Loucy (cell line): ENCODE measurements around the gene PSME2.

Experiments
- H2AFZ ChIP-seq: fragments of 200-600 bp; sonication (generic); 2 replicates; pipeline ENCODE4 v1.6.0; 2016; ENCODE audit warnings: antibody characterized with exemption, mild to moderate bottlenecking, low read length, moderate library complexity
- H3F3A ChIP-seq: fragments of 200-600 bp; 2 replicates; pipeline ENCODE4 v1.6.0; 2016; ENCODE audit warnings: antibody characterized with exemption, low read depth, mild to moderate bottlenecking
- H3K27me3 ChIP-seq: fragments of 200-600 bp; sonication (generic); 2 replicates; pipeline ENCODE4 v1.6.1; 2014; ENCODE audit warnings: low read length, mild to moderate bottlenecking; ENCODE audit not compliant: insufficient read depth, poor library complexity, severe bottlenecking
- H3K36me3 ChIP-seq: fragments of 200-600 bp; sonication (generic); 2 replicates; pipeline ENCODE4 v1.6.1; 2016; ENCODE audit warnings: low read length; ENCODE audit not compliant: insufficient read depth
- H3K4me1 ChIP-seq: fragments of 200-600 bp; sonication (generic); 2 replicates; pipeline ENCODE4 v1.5.1; 2014; ENCODE audit warnings: low read length, mild to moderate bottlenecking; ENCODE audit not compliant: insufficient read depth, poor library complexity, severe bottlenecking
- H3K4me2 ChIP-seq: fragments of 200-600 bp; sonication (generic); 2 replicates; pipeline ENCODE4 v1.6.0; 2014; ENCODE audit warnings: antibody characterized with exemption, low read length, low read depth, mild to moderate bottlenecking; ENCODE audit not compliant: poor library complexity, severe bottlenecking
- H3K4me3 ChIP-seq: fragments of 200-600 bp; sonication (generic); 2 replicates; pipeline ENCODE4 v1.5.1; 2014; ENCODE audit warnings: low read length, mild to moderate bottlenecking, mixed read lengths; ENCODE audit not compliant: poor library complexity, severe bottlenecking
- H3K79me2 ChIP-seq: fragments of 200-600 bp; sonication (generic); 2 replicates; pipeline ENCODE4 v1.6.1; 2014; ENCODE audit warnings: low read length; ENCODE audit not compliant: insufficient read depth
- H3K9ac ChIP-seq: fragments of 200-600 bp; sonication (generic); 2 replicates; pipeline ENCODE4 v1.6.0; 2014; ENCODE audit warnings: mild to moderate bottlenecking, low read depth, low read length, moderate library complexity; ENCODE audit not compliant: poor library complexity, severe bottlenecking
- H3K9me2 ChIP-seq: fragments of 200-600 bp; sonication (generic); replicated peaks from 2 replicates; pipeline ENCODE4 v1.6.1; 2016; ENCODE audit warnings: low read depth, low read length, mixed read lengths
- H3K9me3 ChIP-seq: fragments of 200-600 bp; sonication (generic); 2 replicates; pipeline ENCODE4 v1.6.1; 2014; ENCODE audit warnings: mild to moderate bottlenecking, antibody characterized with exemption, low read length, low read depth; ENCODE audit not compliant: insufficient read depth
- H4K20me1 ChIP-seq: fragments of 200-600 bp; sonication (generic); 2 replicates; pipeline ENCODE4 v1.6.0; 2014; ENCODE audit warnings: antibody characterized with exemption, low read length, mild to moderate bottlenecking; ENCODE audit not compliant: insufficient read depth, poor library complexity, severe bottlenecking
- EZH2phosphoT487 ChIP-seq: fragments of 200-600 bp; IDR thresholded peaks from 2 replicates; pipeline ENCODE4 v1.6.1; 2018; ENCODE audit warnings: antibody characterized with exemption, mild to moderate bottlenecking, moderate library complexity, borderline replicate concordance
- TF ChIP-seq, protein P1 (sequence below): fragments of 200-600 bp; sonication (generic); conservative IDR thresholded peaks from 2 replicates; pipeline ENCODE4 v1.5.1; 2014; ENCODE audit warnings: mild to moderate bottlenecking, antibody characterized with exemption, low read length

PSME2 gene

DNA sequence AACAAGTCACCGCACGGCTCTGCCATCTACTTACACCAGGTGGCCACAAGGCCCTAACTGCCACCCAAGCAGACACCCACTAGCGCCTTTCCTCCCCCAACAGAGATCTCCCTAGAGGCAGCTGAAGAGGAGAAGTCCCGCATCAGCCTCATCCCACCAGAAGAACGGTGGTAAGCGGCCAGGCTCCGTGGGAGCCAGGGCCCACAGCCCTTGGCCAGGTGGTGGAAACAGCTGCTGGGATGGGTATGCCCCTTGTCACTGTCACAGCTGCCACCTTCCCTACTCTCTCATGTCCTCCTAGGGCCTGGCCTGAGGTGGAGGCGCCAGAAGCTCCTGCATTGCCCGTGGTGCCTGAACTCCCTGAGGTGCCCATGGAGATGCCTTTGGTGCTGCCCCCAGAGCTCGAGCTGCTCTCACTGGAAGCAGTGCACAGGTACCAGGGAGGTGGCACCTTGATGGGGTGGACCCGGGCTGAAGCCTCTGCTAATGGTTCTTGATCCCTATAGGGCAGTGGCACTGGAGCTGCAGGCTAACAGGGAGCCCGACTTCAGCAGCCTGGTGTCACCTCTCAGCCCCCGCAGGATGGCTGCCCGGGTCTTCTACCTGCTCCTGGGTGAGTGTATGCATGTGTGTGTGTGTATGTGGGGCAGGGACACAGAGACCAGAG is 33.0 kb upstream of the PSME2 start:
- no peak for TF ChIP-seq EZH2phosphoT487
- TF ChIP-seq, protein P1, sequence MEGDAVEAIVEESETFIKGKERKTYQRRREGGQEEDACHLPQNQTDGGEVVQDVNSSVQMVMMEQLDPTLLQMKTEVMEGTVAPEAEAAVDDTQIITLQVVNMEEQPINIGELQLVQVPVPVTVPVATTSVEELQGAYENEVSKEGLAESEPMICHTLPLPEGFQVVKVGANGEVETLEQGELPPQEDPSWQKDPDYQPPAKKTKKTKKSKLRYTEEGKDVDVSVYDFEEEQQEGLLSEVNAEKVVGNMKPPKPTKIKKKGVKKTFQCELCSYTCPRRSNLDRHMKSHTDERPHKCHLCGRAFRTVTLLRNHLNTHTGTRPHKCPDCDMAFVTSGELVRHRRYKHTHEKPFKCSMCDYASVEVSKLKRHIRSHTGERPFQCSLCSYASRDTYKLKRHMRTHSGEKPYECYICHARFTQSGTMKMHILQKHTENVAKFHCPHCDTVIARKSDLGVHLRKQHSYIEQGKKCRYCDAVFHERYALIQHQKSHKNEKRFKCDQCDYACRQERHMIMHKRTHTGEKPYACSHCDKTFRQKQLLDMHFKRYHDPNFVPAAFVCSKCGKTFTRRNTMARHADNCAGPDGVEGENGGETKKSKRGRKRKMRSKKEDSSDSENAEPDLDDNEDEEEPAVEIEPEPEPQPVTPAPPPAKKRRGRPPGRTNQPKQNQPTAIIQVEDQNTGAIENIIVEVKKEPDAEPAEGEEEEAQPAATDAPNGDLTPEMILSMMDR = no peak
- no peak overlapping the region for H3K4me2 ChIP-seq
- H2AFZ ChIP-seq = no peak overlapping the region

DNA sequence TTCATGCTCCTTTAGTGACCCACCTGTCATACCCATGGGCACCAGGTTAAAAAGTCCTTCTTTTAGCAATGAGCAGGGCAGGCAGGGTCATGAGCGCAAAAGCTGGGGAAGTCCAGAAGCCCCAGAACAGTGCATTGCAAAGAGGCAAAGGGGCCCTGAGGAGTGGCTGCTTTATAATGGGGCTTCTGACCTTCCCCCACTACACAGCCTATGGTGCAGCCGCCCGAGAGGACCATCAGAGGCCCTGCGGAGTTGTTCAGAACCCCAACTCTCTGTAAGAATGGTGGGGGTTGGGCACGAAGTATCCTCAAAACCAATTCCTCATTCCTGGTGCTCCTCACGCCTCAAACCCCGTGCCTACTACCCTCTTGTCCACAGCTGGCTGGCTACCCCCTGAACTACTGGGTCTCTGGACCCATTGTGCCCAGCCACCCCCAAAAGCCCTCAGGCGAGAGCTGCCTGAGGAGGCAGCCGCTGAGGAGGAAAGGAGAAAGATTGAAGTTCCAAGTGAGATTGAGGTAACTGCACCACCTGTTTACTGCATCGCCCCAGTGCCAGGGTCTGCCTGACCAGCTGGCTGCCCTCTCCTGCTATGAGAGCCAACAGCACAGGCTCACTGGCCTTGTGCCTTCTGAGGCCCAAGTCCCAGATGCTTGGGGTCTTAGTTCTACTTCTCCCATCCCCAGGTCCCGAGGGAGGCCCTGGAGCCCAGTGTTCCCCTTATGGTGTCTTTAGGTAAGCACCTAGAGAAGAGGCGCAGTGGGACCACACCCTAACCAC is 32.2 kb upstream of the PSME2 start:
- Histone ChIP-seq H3K27me3 (no peaks in the 10 kb centered on the region), H2AFZ (no peak overlapping the region), H3K36me3 (peaks cover 7% of the 10 kb centered on the region; the same call in 1 of the 2 replicates), H3K9ac (no peak overlapping the region), H3K4me1 (no peaks in the 10 kb centered on the region), H3K4me2 (no peak overlapping the region), H3K9me3 (no peaks in the 10 kb centered on the region), H3K9me2 (no peaks in the 10 kb centered on the region), H3K4me3 (no peak overlapping the region), H3F3A (no peaks in the 10 kb centered on the region), H3K79me2 (no peaks in the 10 kb centered on the region), H4K20me1 (no peaks in the 10 kb centered on the region)
- TF ChIP-seq, protein P1 = no peak
- no peak for TF ChIP-seq EZH2phosphoT487

More for the DNA sequence above, 33.0 kb upstream of the PSME2 start:
- H3K27me3 ChIP-seq = no peaks in the 10 kb centered on the region
- no peaks in the 10 kb centered on the region for H3K4me1 ChIP-seq
- no peaks in the 10 kb centered on the region for H3K9me2 ChIP-seq
- no peaks in the 10 kb centered on the region for H3K79me2 ChIP-seq
- H3K36me3 ChIP-seq = peaks cover 7% of the 10 kb centered on the region; the same call in 1 of the 2 replicates
- H4K20me1 ChIP-seq = no peaks in the 10 kb centered on the region
- no peak overlapping the region for H3K9ac ChIP-seq
- no peaks in the 10 kb centered on the region for H3K9me3 ChIP-seq
- H3F3A ChIP-seq = no peaks in the 10 kb centered on the region
- no peak overlapping the region for H3K4me3 ChIP-seq

DNA sequence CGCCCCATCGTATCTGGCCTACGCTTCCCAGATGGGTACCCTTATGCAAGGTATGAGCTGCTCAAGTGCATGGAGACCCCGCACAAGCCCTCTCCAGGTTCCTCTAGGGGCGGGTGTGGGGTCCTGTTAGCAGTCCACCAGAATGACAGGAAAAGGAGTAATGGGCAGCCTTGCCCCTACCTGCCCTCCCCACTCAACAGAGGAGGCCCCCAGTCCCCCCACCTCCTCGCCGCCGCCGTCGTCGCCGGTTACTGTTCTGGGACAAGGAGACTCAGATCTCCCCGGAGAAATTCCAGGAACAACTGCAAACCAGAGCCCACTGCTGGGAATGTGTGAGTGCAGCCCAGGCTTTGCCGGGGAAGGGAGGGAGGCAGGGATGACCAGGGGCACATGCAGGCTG is 31.5 kb upstream of the PSME2 start:
- Histone ChIP-seq H3K9ac (no peak overlapping the region), H3K4me1 (no peaks in the 10 kb centered on the region), H3K79me2 (no peaks in the 10 kb centered on the region), H3F3A (no peaks in the 10 kb centered on the region), H3K36me3 (peaks cover 7% of the 10 kb centered on the region; the same call in 1 of the 2 replicates), H2AFZ (no peak overlapping the region), H3K27me3 (no peaks in the 10 kb centered on the region), H4K20me1 (no peaks in the 10 kb centered on the region), H3K4me2 (no peak overlapping the region), H3K4me3 (no peak overlapping the region), H3K9me3 (no peaks in the 10 kb centered on the region), H3K9me2 (no peaks in the 10 kb centered on the region)
- TF ChIP-seq, protein P1 = no peak
- TF ChIP-seq EZH2phosphoT487 = no peak
